Mucosa of descending colon (tissue), 3 donors: Measurements from ENCODE around the gene GAS7. TPM values are rescaled to one million over a fixed set of nuclear protein-coding genes. Genes with fewer than 3 reads are reported as not detected.
A peak's percentile ranks its signal among the peaks of the same experiment; 100 is the strongest.
"Not testable (repeated sequence)": the region's sequence is repeated elsewhere in the genome, so short reads cannot be mapped to it uniquely, and the experiment has no call there.

ENCODE experiments used
- ATAC-seq: fragments of 200-7000 bp; cut with Tn5 transposase; one replicate; pipeline ENCODE4 v1.9.1; 2020; ENCODE audit warnings: mild to moderate bottlenecking, moderate library complexity
- DNase-seq, 3 donors: peaks; one replicate each; pipeline ENCODE4 v3.0.0-alpha.2; 2020
- H3K36me3 ChIP-seq: fragments of 200-600 bp; one replicate; pipeline ENCODE4 v1.8.0; 2021; ENCODE audit warnings: low read depth, mild to moderate bottlenecking
- H3K4me1 ChIP-seq: fragments of 200-600 bp; one replicate; pipeline ENCODE4 v1.8.0; 2021; ENCODE audit warnings: low read depth, mild to moderate bottlenecking
- H3K4me3 ChIP-seq: fragments of 200-600 bp; one replicate; pipeline ENCODE4 v1.8.0; 2021; ENCODE audit warnings: mild to moderate bottlenecking
- H3K9me3 ChIP-seq: fragments of 200-600 bp; one replicate; pipeline ENCODE4 v1.8.0; 2021; ENCODE audit warnings: mild to moderate bottlenecking
- intact Hi-C, 2 donors: fragments of 100-400 bp; cut with DNase I in 1 of 2; cut with micrococcal nuclease in 1 of 2; formaldehyde crosslinking; loops; one replicate each; pipeline versions ENCODE4 v1.11.0 to v1.11.1; 2022; cut with DNase I, micrococcal nuclease
- total RNA-seq, 3 donors: library from RNA; stranded (reverse); fragmentation: NEBNext Ultra II Directional in 2 of 3; extraction: Animal tissue kit (Norgen Biotek cat#: 25700) in 2 of 3; gene quantifications; one replicate each; pipeline versions ENCODE4 v1.2.1 to v1.2.4, GENCODE V29; 2021 to 2023
- TF ChIP-seq, protein P1 (sequence below): fragments of 200-600 bp; IDR thresholded peaks from one replicate; pipeline ENCODE4 v1.8.0; 2022; ENCODE audit warnings: antibody characterized with exemption, mild to moderate bottlenecking
- donor health status: DM: no; HTN: no; CAD: no; lungs with moderate emphysema.
- donor health status: DM: no; HTN: no; CAD: no.
- donor health status: DM: no; HTN: yes; CAD: no.

The GAS7 gene
- total RNA-seq, 3 donors from 2014 or later = 6.4 to 54.4 (median 21.6) TPM

DNA sequence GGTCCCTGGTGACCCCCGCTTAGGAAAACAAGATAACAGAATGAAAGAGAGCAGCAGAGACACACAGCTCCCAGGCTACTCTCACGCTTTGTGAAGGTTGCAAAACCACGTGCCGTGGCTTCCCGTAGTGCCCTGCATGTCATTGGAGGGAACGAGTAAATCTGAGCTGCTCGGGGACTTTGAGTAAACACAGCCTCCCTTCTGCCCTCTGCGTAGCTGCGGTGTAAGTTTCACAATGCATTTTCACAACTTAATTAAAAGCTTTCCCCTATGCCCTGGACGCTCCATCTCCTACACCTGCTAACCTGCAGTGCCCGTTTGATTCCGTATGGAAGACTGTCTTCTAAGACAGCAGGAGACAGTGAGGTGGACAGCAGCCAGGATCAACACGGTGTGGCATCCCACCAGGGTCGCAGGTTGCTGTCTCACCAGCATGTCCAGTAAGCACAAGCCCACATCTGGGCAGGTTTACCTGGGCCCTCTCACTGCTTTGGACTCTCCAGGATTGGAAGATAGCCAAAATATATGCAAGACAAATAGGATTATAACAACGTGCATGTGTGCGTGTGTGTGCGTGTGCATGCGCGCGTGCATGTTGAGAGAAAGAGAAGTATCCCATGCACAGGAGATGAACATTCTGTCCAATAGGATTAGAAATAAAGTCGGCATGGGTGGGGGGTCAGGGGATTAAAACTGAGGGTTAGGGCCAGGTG, 177.0 kb downstream of the GAS7 start:
- Histone ChIP-seq H3K4me1 (no peaks in the 10 kb centered on the region), H3K4me3 (no peak overlapping the region), H3K36me3 (no peaks in the 10 kb centered on the region), H3K9me3 (no peaks in the 10 kb centered on the region)
- DNase-seq (peak in 1 of 3 donors; percentile 30), ATAC-seq (peak; percentile 56)
- intact Hi-C loops = no loop called here
- TF ChIP-seq, protein P1, sequence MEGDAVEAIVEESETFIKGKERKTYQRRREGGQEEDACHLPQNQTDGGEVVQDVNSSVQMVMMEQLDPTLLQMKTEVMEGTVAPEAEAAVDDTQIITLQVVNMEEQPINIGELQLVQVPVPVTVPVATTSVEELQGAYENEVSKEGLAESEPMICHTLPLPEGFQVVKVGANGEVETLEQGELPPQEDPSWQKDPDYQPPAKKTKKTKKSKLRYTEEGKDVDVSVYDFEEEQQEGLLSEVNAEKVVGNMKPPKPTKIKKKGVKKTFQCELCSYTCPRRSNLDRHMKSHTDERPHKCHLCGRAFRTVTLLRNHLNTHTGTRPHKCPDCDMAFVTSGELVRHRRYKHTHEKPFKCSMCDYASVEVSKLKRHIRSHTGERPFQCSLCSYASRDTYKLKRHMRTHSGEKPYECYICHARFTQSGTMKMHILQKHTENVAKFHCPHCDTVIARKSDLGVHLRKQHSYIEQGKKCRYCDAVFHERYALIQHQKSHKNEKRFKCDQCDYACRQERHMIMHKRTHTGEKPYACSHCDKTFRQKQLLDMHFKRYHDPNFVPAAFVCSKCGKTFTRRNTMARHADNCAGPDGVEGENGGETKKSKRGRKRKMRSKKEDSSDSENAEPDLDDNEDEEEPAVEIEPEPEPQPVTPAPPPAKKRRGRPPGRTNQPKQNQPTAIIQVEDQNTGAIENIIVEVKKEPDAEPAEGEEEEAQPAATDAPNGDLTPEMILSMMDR = no peak

- Histone ChIP-seq H3K4me1 (no peaks in the 10 kb centered on the region), H3K36me3 (no peaks in the 10 kb centered on the region), H3K9me3 (no peaks in the 10 kb centered on the region), H3K4me3 (no peak overlapping the region)
- ATAC-seq (peak; percentile 37), DNase-seq (no peak)
- intact Hi-C loops = no loop called here
- TF ChIP-seq, protein P1 = no peak
Measured at GRCh38 chr17:10019941-10020451, 178.4 kb downstream of the GAS7 start.

GRCh38 chr17:10018461-10018891, 179.9 kb downstream of the GAS7 start:
- TF ChIP-seq, protein P1 = no peak
- no peaks in the 10 kb centered on the region for H3K36me3 ChIP-seq
- no peaks in the 10 kb centered on the region for H3K4me1 ChIP-seq
- no peak overlapping the region for H3K4me3 ChIP-seq
- no peaks in the 10 kb centered on the region for H3K9me3 ChIP-seq
- ATAC-seq = peak; percentile 60
- intact Hi-C loops = no loop called here
- no peak for DNase-seq

- H3K4me3 ChIP-seq, ATAC-seq, H3K9me3 ChIP-seq, DNase-seq, intact Hi-C loops, H3K4me1 ChIP-seq, H3K36me3 ChIP-seq: not testable (repeated sequence)
Measured at GRCh38 chr17:10016958-10017570, 181.3 kb downstream of the GAS7 start.

- no peak overlapping the region for H3K4me3 ChIP-seq
- peak; percentile 68 for ATAC-seq
- peak in 1 of 3 donors; percentile 35 for DNase-seq
- TF ChIP-seq, protein P1 = no peak
- intact Hi-C loops = no loop called here
- H3K4me1 ChIP-seq = no peaks in the 10 kb centered on the region
- no peaks in the 10 kb centered on the region for H3K36me3 ChIP-seq
- no peaks in the 10 kb centered on the region for H3K9me3 ChIP-seq
Measured at GRCh38 chr17:10013365-10014112, 184.9 kb downstream of the GAS7 start.

- DNase-seq (no peak), ATAC-seq (no peak)
- intact Hi-C loops = no loop called here
- Histone ChIP-seq H3K4me3 (no peak overlapping the region), H3K36me3 (no peaks in the 10 kb centered on the region), H3K9me3 (no peaks in the 10 kb centered on the region), H3K4me1 (no peaks in the 10 kb centered on the region)
- TF ChIP-seq, protein P1 = no peak
Measured at GRCh38 chr17:10010752-10011151, 187.7 kb downstream of the GAS7 start.
